GM18498 (cell line): ENCODE measurements around the gene PPP2R5D.
A peak's percentile ranks its signal among the peaks of the same experiment; 100 is the strongest.
"Not testable (repeated sequence)": the region's sequence is repeated elsewhere in the genome, so short reads cannot be mapped to it uniquely, and the experiment has no call there.

Experiments used
- ATAC-seq: cut with Tn5 transposase; IDR thresholded peaks from one replicate; pipeline ENCODE4 v1.9.1; 2021; ENCODE audit warnings: mild to moderate bottlenecking, moderate library complexity; ENCODE audit not compliant: unreplicated experiment

Gene PPP2R5D

GRCh38 chr6:43021270-43022047, 37.1 kb downstream of the PPP2R5D start, which contains the start of gene RRP36:
RRP36 (plus strand) TSS chr6:43021623; CDS start chr6:43021655, 32 bp downstream.
- peak; percentile 89 for ATAC-seq

- ATAC-seq = no peak
These were observed 40.1 kb downstream of the PPP2R5D start for GRCh38 chr6:43024436-43024835.

GRCh38 chr6:43026365-43026764, 42.0 kb downstream of the PPP2R5D start:
- no peak for ATAC-seq

- ATAC-seq = no peak
These were observed 44.8 kb downstream of the PPP2R5D start for GRCh38 chr6:43029120-43029519.

GRCh38 chr6:43032326-43032725, 48.0 kb downstream of the PPP2R5D start:
- ATAC-seq = no peak

- ATAC-seq = no peak
These were observed 49.3 kb downstream of the PPP2R5D start for GRCh38 chr6:43033496-43034189.

- no peak for ATAC-seq
These were observed 49.8 kb downstream of the PPP2R5D start for GRCh38 chr6:43034190-43034525.

- no peak for ATAC-seq
These were observed 51.3 kb downstream of the PPP2R5D start for GRCh38 chr6:43035495-43036194.

GRCh38 chr6:43036712-43037111, 52.3 kb downstream of the PPP2R5D start:
- no peak for ATAC-seq

GRCh38 chr6:43037197-43037596, 52.8 kb downstream of the PPP2R5D start:
- no peak for ATAC-seq

GRCh38 chr6:43037706-43038105, 53.3 kb downstream of the PPP2R5D start:
- ATAC-seq = no peak

- no peak for ATAC-seq
These were observed 54.4 kb downstream of the PPP2R5D start for GRCh38 chr6:43038727-43039126.

- no peak for ATAC-seq
These were observed 56.3 kb downstream of the PPP2R5D start for GRCh38 chr6:43040542-43041257.

- ATAC-seq = not testable (repeated sequence)
These were observed 57.1 kb downstream of the PPP2R5D start for GRCh38 chr6:43041475-43041874.

- no peak for ATAC-seq
These were observed 58.9 kb downstream of the PPP2R5D start for GRCh38 chr6:43043310-43043709.

GRCh38 chr6:43045371-43045930, 61.1 kb downstream of the PPP2R5D start:
- no peak for ATAC-seq

- ATAC-seq = no peak
These were observed 63.6 kb downstream of the PPP2R5D start for GRCh38 chr6:43047998-43048397.

GRCh38 chr6:43050981-43051380, 66.6 kb downstream of the PPP2R5D start:
- ATAC-seq = no peak

GRCh38 chr6:43052225-43052841, 68.0 kb downstream of the PPP2R5D start:
- no peak for ATAC-seq

- ATAC-seq = peak; percentile 19
These were observed 68.6 kb downstream of the PPP2R5D start for GRCh38 chr6:43052842-43053544.
